Activated CD8-positive, alpha-beta memory T cell treated with anti-CD3 and anti-CD28 coated beads, Interleukin-2, amount 50 U/mL, for 48 hours (primary cell): ENCODE data around the gene AKAP1.
"Not testable (repeated sequence)": the region's sequence is repeated elsewhere in the genome, so short reads cannot be mapped to it uniquely, and the experiment has no call there.

Experiments used
- DNase-seq: peaks from one replicate; pipeline ENCODE4 v3.0.0-alpha.2; 2020

Gene AKAP1

GRCh38 chr17:57075785-57076184 is 9.3 kb upstream of the AKAP1 start:
- DNase-seq, result no peak

GRCh38 chr17:57077000-57077399 is 8.0 kb upstream of the AKAP1 start:
- no peak for DNase-seq

GRCh38 chr17:57078274-57078673 is 6.8 kb upstream of the AKAP1 start:
- DNase-seq, result no peak

- DNase-seq, result no peak
These were observed 4.3 kb upstream of the AKAP1 start for GRCh38 chr17:57080718-57081117.

GRCh38 chr17:57082441-57082840 is 2.6 kb upstream of the AKAP1 start:
- no peak for DNase-seq

GRCh38 chr17:57084361-57084801 is 665 bp upstream of the AKAP1 start:
- DNase-seq, result no peak

- DNase-seq, result peak; percentile 77
These were observed 512 bp downstream of the AKAP1 start for GRCh38 chr17:57085448-57086068.

- peak; percentile 63 for DNase-seq
These were observed 1.3 kb downstream of the AKAP1 start for GRCh38 chr17:57086069-57086930.

- no peak for DNase-seq
These were observed 3.3 kb downstream of the AKAP1 start for GRCh38 chr17:57088298-57088697.

GRCh38 chr17:57089391-57089790 is 4.3 kb downstream of the AKAP1 start:
- no peak for DNase-seq

GRCh38 chr17:57090560-57091185 is 5.6 kb downstream of the AKAP1 start:
- DNase-seq, result no peak

GRCh38 chr17:57091186-57091618 is 6.2 kb downstream of the AKAP1 start:
- DNase-seq, result no peak

GRCh38 chr17:57092171-57092570 is 7.1 kb downstream of the AKAP1 start:
- DNase-seq, result no peak

GRCh38 chr17:57092779-57093178 is 7.7 kb downstream of the AKAP1 start:
- DNase-seq, result no peak

GRCh38 chr17:57096472-57097202 is 11.6 kb downstream of the AKAP1 start:
- no peak for DNase-seq

GRCh38 chr17:57097832-57098421 is 12.9 kb downstream of the AKAP1 start:
- DNase-seq, result no peak

- no peak for DNase-seq
These were observed 14.1 kb downstream of the AKAP1 start for GRCh38 chr17:57099165-57099564.

GRCh38 chr17:57102122-57102521 is 17.1 kb downstream of the AKAP1 start:
- DNase-seq, result no peak

- DNase-seq, result not testable (repeated sequence)
These were observed 17.6 kb downstream of the AKAP1 start for GRCh38 chr17:57102660-57103059.

GRCh38 chr17:57104461-57105175 is 19.6 kb downstream of the AKAP1 start:
- DNase-seq, result no peak

- DNase-seq, result no peak
These were observed 20.5 kb downstream of the AKAP1 start for GRCh38 chr17:57105591-57105990.
